Nephron progenitor cell (in vitro differentiated cells): ENCODE results near the gene INIP.
A peak's percentile ranks its signal among the peaks of the same experiment; 100 is the strongest.

Experiments used
- DNase-seq: peaks from one replicate; pipeline ENCODE4 v3.0.0; 2021
- H3K27ac Mint-ChIP-seq: 2 replicates; pipeline ENCODE4 v1.8.0; 2021; ENCODE audit warnings: mild to moderate bottlenecking, moderate library complexity, mixed read lengths
- H3K27me3 Mint-ChIP-seq: 2 replicates; pipeline ENCODE4 v1.8.0; 2021; ENCODE audit warnings: mild to moderate bottlenecking, low read depth, mixed read lengths; ENCODE audit not compliant: poor library complexity
- H3K36me3 Mint-ChIP-seq: 2 replicates; pipeline ENCODE4 v1.8.0; 2021; ENCODE audit warnings: low read depth, mixed read lengths
- H3K4me1 Mint-ChIP-seq: 2 replicates; pipeline ENCODE4 v1.8.0; 2021; ENCODE audit warnings: mixed read lengths
- H3K4me3 Mint-ChIP-seq: 2 replicates; pipeline ENCODE4 v1.8.0; 2021; ENCODE audit warnings: mild to moderate bottlenecking, moderate library complexity, mixed read lengths
- H3K9me3 Mint-ChIP-seq: 2 replicates; pipeline ENCODE4 v1.8.0; 2021; ENCODE audit warnings: mild to moderate bottlenecking, moderate library complexity, mixed read lengths
- TF ChIP-seq, protein P1 (sequence below): fragments of 200-600 bp; sonication (generic); IDR thresholded peaks from 2 replicates; pipeline ENCODE4 v1.5.0; 2021; ENCODE audit warnings: antibody characterized with exemption

The INIP gene

DNA sequence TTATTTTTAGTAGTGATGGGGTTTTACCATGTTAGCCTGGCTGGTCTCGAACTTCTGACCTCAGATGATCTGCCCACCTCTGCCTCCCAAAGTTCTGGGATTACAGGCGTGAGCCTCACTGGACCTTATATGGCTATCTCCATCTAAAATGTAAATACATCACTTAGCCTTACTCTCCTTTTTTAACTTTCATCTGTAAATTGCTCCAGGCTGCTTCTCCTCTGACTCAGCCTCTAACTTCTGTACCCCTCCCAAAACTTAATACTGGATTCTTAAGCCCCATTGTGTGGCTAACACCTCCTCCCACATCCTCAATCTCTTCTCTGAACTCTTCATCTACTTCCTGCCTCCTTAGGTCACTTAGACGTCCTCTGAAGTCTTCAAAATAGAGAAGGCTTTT, 36.7 kb upstream of the INIP start:
- TF ChIP-seq, protein P1, sequence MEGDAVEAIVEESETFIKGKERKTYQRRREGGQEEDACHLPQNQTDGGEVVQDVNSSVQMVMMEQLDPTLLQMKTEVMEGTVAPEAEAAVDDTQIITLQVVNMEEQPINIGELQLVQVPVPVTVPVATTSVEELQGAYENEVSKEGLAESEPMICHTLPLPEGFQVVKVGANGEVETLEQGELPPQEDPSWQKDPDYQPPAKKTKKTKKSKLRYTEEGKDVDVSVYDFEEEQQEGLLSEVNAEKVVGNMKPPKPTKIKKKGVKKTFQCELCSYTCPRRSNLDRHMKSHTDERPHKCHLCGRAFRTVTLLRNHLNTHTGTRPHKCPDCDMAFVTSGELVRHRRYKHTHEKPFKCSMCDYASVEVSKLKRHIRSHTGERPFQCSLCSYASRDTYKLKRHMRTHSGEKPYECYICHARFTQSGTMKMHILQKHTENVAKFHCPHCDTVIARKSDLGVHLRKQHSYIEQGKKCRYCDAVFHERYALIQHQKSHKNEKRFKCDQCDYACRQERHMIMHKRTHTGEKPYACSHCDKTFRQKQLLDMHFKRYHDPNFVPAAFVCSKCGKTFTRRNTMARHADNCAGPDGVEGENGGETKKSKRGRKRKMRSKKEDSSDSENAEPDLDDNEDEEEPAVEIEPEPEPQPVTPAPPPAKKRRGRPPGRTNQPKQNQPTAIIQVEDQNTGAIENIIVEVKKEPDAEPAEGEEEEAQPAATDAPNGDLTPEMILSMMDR: no peak
- H3K4me3 Mint-ChIP-seq: no peak overlapping the region
- peak overlapping the region; percentile 79 for H3K27ac Mint-ChIP-seq
- no peaks in the 10 kb centered on the region for H3K9me3 Mint-ChIP-seq
- no peak for DNase-seq
- H3K4me1 Mint-ChIP-seq: peaks cover 42% of the 10 kb centered on the region
- H3K27me3 Mint-ChIP-seq: peaks cover 12% of the 10 kb centered on the region
- H3K36me3 Mint-ChIP-seq: no peaks in the 10 kb centered on the region

DNA sequence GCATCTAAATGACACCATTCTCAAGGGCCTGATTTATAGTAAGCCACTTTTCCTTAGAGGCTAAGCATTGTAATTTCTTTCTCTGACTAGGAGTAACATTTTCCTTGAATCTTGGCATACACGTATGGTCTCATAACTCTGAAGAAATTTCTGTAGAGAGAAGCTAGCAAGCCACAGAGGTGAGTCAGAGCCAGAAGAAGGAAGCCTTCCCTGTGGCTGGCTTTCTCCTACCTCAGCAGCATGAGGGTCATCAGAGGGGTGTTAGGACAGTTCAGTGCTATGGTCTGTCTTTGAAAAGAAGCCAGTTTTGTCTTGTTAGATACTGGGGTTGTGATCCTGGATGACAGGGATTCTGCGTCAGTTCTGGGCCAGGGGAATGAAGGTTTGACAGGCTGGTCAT, 35.8 kb upstream of the INIP start:
- H3K27ac Mint-ChIP-seq: no peak overlapping the region
- TF ChIP-seq, protein P1: no peak
- no peaks in the 10 kb centered on the region for H3K36me3 Mint-ChIP-seq
- no peak for DNase-seq
- H3K4me1 Mint-ChIP-seq: peaks cover 47% of the 10 kb centered on the region
- H3K4me3 Mint-ChIP-seq: no peak overlapping the region
- H3K27me3 Mint-ChIP-seq: peaks cover 9% of the 10 kb centered on the region
- no peaks in the 10 kb centered on the region for H3K9me3 Mint-ChIP-seq

DNA sequence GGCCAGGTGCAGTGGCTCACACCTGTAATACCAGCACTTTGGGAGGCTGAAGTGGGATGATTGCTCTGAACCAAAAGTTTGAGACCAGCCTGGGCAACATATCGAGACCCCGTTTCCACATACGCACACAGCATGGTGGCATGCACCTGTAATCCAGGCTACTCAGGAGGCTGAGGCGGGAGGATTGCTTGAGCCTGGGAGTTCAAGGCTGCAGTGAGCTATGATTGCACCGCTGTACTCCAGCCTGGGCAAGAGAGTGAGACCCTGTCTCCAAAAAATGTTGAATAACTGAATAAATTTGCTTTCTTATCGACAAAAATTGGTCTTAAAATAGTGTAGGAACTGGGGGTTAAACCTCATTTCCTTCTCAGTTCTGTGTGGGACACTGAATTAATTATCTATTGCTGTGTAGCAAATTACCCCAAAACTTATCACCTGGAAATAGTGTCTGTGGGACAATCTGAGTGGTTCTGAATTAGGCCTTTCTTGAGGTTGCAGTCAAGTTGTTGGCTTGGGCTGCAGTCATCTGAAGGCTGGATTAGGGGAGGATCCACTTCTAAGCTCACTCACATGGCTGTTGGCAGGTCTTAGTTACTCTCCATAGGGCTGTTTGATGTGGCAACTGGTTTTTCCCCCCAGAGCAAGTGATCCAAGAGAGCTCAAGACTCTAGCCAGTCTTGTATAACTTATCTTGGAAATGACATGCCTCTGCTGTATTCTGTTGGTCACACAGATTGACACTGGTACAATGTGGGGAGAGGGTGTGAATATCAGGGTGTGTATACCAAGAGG, 34.6 kb upstream of the INIP start:
- H3K27ac Mint-ChIP-seq: no peak overlapping the region
- peaks cover 9% of the 10 kb centered on the region for H3K27me3 Mint-ChIP-seq
- DNase-seq: no peak
- TF ChIP-seq, protein P1: no peak
- H3K36me3 Mint-ChIP-seq: no peaks in the 10 kb centered on the region
- H3K4me3 Mint-ChIP-seq: peak overlapping the region; percentile 90
- H3K9me3 Mint-ChIP-seq: no peaks in the 10 kb centered on the region
- peaks cover 47% of the 10 kb centered on the region for H3K4me1 Mint-ChIP-seq

DNA sequence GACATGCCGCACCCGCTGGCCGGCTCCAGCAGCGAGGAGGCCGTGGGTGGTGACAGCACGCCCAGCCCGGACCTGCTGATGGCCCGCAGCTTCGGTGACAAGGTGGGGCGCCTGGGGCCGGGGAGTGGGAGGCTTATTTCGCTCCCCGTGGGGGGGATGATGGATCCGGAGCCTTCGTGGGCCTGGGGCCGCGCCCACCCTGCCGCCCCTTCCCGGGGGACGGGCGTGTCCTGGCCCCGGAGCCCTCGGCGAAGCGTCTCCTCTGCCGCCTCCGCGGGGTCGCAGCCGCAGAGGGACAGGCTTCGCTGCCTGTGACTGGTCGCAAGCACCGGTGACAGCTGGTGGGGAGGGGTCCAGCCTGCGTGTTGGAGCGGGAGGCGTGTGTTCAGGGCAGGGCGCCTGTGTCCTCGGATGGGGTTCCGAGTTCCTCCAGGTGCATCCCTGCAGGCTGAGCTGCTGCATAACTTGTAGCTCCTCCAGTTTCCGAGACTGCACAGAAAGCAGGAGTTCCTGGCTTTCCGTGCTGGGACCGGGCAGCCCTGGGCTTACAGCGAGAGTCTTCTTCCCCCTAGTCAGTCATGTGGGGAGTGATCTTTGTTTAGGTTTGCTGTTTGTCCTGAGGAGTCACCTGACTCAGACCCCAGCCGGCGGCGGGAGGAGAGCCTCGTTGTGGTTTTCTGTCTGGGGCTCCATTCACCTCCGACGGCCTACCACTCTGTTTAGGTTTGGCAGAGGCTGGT, 33.3 kb upstream of the INIP start:
- Mint-ChIP-seq H3K36me3 (no peaks in the 10 kb centered on the region), H3K4me3 (peak overlapping the region; percentile 90), H3K4me1 (peaks cover 47% of the 10 kb centered on the region), H3K9me3 (no peaks in the 10 kb centered on the region), H3K27me3 (peaks cover 9% of the 10 kb centered on the region), H3K27ac (peak overlapping the region; percentile 94)
- DNase-seq: peak; percentile 68
- TF ChIP-seq, protein P1: no peak

DNA sequence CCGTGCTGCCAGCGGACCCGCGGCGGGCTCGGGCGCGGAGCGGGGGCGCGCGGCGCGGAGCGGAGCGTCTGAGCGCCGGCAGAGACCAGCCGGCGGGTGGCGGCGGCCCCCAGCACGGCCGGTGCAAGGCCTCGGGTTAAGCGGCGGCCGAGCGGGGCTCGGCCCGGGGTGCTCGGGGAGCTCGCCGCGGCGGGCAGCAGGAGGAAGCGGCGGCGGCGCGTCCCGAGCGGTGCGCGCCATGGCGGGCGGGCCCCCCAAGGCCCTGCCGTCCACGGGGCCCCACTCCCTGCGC, 32.8 kb upstream of the INIP start:
- peaks cover 47% of the 10 kb centered on the region for H3K4me1 Mint-ChIP-seq
- DNase-seq: no peak
- H3K4me3 Mint-ChIP-seq: no peak overlapping the region

More for the DNA sequence above, 32.8 kb upstream of the INIP start:
- Mint-ChIP-seq H3K9me3 (no peaks in the 10 kb centered on the region), H3K27me3 (peaks cover 9% of the 10 kb centered on the region), H3K27ac (no peak overlapping the region), H3K36me3 (no peaks in the 10 kb centered on the region)
- TF ChIP-seq, protein P1: no peak
